CD14-positive monocyte (primary cell): ENCODE measurements around the gene PDE8B. TPM values are rescaled to one million over a fixed set of nuclear protein-coding genes. Genes with fewer than 3 reads are reported as not detected.

Experiments used
- DNase-seq, 3 donors: peaks; one replicate each; pipeline ENCODE4 v3.0.0-alpha.2; 2011 to 2022
- H2AFZ ChIP-seq: 2 replicates; pipeline ENCODE4 v1.6.0; 2012; ENCODE audit warnings: mild to moderate bottlenecking, low read depth, low read length, inconsistent platforms; ENCODE audit not compliant: insufficient read depth, poor library complexity, severe bottlenecking
- H3K27ac ChIP-seq, 2 donors: 1 replicate in 1 of 2; 2 replicates in 1 of 2; pipeline ENCODE4 v1.5.1; 2012 to 2013; ENCODE audit warnings: low read length in 2 of 2, control low read depth in 1 of 2, inconsistent platforms in 1 of 2, low read depth in 1 of 2, mild to moderate bottlenecking in 1 of 2
- H3K27me3 ChIP-seq, 2 donors: one replicate each; pipeline versions ENCODE4 v1.6.0 to v1.6.1; 2011 to 2013; ENCODE audit warnings: low read length in 2 of 2; ENCODE audit not compliant: control insufficient read depth in 2 of 2, insufficient read depth in 2 of 2
- H3K36me3 ChIP-seq, 2 donors: replicated peaks in 1 of 2; 1 replicate in 1 of 2; 2 replicates in 1 of 2; pipeline versions ENCODE4 v1.5.1 to v1.6.1; 2012 to 2013; ENCODE audit warnings: low read length in 2 of 2, control low read depth in 1 of 2, inconsistent platforms in 1 of 2, mild to moderate bottlenecking in 1 of 2; ENCODE audit not compliant: insufficient read depth in 2 of 2, control insufficient read depth in 1 of 2
- H3K4me1 ChIP-seq, 2 donors: 1 replicate in 1 of 2; 2 replicates in 1 of 2; pipeline versions ENCODE4 v1.5.1 to v1.6.1; 2012 to 2013; ENCODE audit warnings: low read length in 2 of 2, control low read depth in 1 of 2, inconsistent platforms in 1 of 2, mild to moderate bottlenecking in 1 of 2, moderate library complexity in 1 of 2; ENCODE audit not compliant: insufficient read depth in 2 of 2, control insufficient read depth in 1 of 2
- H3K4me2 ChIP-seq: replicated peaks from 2 replicates; pipeline ENCODE3; 2012; ENCODE audit warnings: low read length, moderate library complexity, mild to moderate bottlenecking; ENCODE audit not compliant: poor library complexity, severe bottlenecking; ENCODE audit errors: extremely low read depth
- H3K4me3 ChIP-seq, 3 experiments: fragments of 200-600 bp in 1 of 3; sonication (generic) in 1 of 3; replicated peaks in 1 of 3; 1 replicate in 2 of 3; 2 replicates in 1 of 3; pipeline ENCODE4 v1.5.1; 2011 to 2013; ENCODE audit warnings: low read length in 3 of 3, mild to moderate bottlenecking in 3 of 3, control low read depth in 2 of 3, low read depth in 2 of 3, inconsistent platforms in 1 of 3, moderate library complexity in 1 of 3
- H3K79me2 ChIP-seq: 2 replicates; pipeline ENCODE4 v1.6.0; 2012; ENCODE audit warnings: mild to moderate bottlenecking, control low read depth, inconsistent platforms, low read length, moderate library complexity; ENCODE audit not compliant: insufficient read depth
- H3K9ac ChIP-seq: 2 replicates; pipeline ENCODE4 v1.6.0; 2017; ENCODE audit warnings: low read length, mild to moderate bottlenecking; ENCODE audit not compliant: insufficient read depth, poor library complexity, severe bottlenecking
- H3K9me3 ChIP-seq, 2 donors: replicated peaks in 1 of 2; 1 replicate in 1 of 2; 2 replicates in 1 of 2; pipeline versions ENCODE4 v1.5.1 to v1.6.1; 2012 to 2013; ENCODE audit warnings: low read length in 2 of 2, control low read depth in 1 of 2; ENCODE audit not compliant: control insufficient read depth in 1 of 2, insufficient read depth in 1 of 2
- H4K20me1 ChIP-seq: 2 replicates; pipeline ENCODE4 v1.6.0; 2012; ENCODE audit warnings: mild to moderate bottlenecking, low read length, control low read depth, moderate library complexity; ENCODE audit not compliant: insufficient read depth
- H3K27ac Mint-ChIP-seq, 7 donors: one replicate each; pipeline ENCODE4 v1.8.0; 2020; ENCODE audit warnings: mild to moderate bottlenecking in 7 of 7, mixed read lengths in 7 of 7, moderate library complexity in 6 of 7, inconsistent platforms in 2 of 7
- H3K27me3 Mint-ChIP-seq, 3 donors: one replicate each; pipeline ENCODE4 v1.8.0; 2021 to 2022; ENCODE audit warnings: low read depth in 3 of 3, mild to moderate bottlenecking in 3 of 3, mixed read lengths in 3 of 3, moderate library complexity in 3 of 3, inconsistent platforms in 1 of 3
- H3K36me3 Mint-ChIP-seq, 2 donors: one replicate each; pipeline ENCODE4 v1.8.0; 2020; ENCODE audit warnings: mixed read lengths in 2 of 2, inconsistent platforms in 1 of 2, mild to moderate bottlenecking in 1 of 2
- H3K4me1 Mint-ChIP-seq: one replicate; pipeline ENCODE4 v1.8.0; 2020; ENCODE audit warnings: mild to moderate bottlenecking, mixed read lengths
- H3K4me3 Mint-ChIP-seq, 2 donors: one replicate each; pipeline ENCODE4 v1.8.0; 2020; ENCODE audit warnings: mild to moderate bottlenecking in 2 of 2, mixed read lengths in 2 of 2, moderate library complexity in 1 of 2
- H3K9me3 Mint-ChIP-seq, 7 donors: one replicate each; pipeline ENCODE4 v1.8.0; 2020 to 2022; ENCODE audit warnings: mixed read lengths in 7 of 7, mild to moderate bottlenecking in 6 of 7, moderate library complexity in 6 of 7, inconsistent platforms in 2 of 7
- WGBS: methylation state at CpG from one replicate; pipeline ENCODE4 v1.1.5; 2013; ENCODE audit warnings: missing lambda C conversion rate; ENCODE audit not compliant: insufficient coverage; 5-methylcytosine and 5-hydroxymethylcytosine counted together
- intact Hi-C, 2 donors: fragments of 100-400 bp; cut with micrococcal nuclease; formaldehyde crosslinking; loops; one replicate each; pipeline versions ENCODE4 v1.15.0 to v1.15.1; 2023
- polyA plus RNA-seq, 3 donors: library from polyadenylated mRNA; depleted of rRNA in 1 of 3; unstranded in 2 of 3; stranded (reverse) in 1 of 3; fragments of 300-500 nt in 2 of 3; fragments of >200 nt in 1 of 3; fragmentation: Illumina TruSeq in 2 of 3; gene quantifications; 1 replicate in 2 of 3; 2 replicates in 1 of 3; pipeline ENCODE4 v1.2.3, GENCODE V29; 2012 to 2021
- TF ChIP-seq, protein P1 (sequence below): fragments of 200-600 bp; IDR thresholded peaks from one replicate; pipeline ENCODE4 v1.8.0; 2022; ENCODE audit warnings: antibody characterized with exemption, mild to moderate bottlenecking

The PDE8B gene
- polyA plus RNA-seq, 3 donors: 0.11 to 0.61 (median 0.29) TPM

DNA sequence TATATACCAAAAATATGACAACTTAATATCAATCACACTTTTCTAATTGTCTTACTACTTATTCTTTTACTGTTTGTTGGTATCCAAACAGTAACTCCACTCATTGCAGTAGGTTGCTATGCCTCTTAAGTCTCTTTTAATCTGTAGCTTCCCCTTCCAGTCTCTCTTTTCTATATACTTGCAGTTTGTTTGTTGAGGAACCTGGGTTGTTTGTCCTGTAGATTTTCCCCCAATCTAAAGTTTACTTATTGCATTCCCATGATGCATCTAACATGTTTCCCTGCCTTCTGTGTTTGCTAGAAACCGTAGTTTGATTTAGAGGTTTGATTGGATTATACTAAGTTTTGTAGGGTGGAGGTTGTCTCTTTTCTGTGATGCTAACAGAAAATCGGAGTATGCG is 10.6 kb downstream of the PDE8B start:
- H3K9ac ChIP-seq: no peak overlapping the region
- H3K36me3 Mint-ChIP-seq: no peaks in the 10 kb centered on the region
- DNase-seq: no peak
- H3K4me2 ChIP-seq: no peak overlapping the region
- TF ChIP-seq, protein P1, sequence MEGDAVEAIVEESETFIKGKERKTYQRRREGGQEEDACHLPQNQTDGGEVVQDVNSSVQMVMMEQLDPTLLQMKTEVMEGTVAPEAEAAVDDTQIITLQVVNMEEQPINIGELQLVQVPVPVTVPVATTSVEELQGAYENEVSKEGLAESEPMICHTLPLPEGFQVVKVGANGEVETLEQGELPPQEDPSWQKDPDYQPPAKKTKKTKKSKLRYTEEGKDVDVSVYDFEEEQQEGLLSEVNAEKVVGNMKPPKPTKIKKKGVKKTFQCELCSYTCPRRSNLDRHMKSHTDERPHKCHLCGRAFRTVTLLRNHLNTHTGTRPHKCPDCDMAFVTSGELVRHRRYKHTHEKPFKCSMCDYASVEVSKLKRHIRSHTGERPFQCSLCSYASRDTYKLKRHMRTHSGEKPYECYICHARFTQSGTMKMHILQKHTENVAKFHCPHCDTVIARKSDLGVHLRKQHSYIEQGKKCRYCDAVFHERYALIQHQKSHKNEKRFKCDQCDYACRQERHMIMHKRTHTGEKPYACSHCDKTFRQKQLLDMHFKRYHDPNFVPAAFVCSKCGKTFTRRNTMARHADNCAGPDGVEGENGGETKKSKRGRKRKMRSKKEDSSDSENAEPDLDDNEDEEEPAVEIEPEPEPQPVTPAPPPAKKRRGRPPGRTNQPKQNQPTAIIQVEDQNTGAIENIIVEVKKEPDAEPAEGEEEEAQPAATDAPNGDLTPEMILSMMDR: no peak
- peaks cover 2 to 4% of the 10 kb centered on the region in 2 donors for H3K27me3 ChIP-seq
- no peaks in the 10 kb centered on the region for H4K20me1 ChIP-seq
- peaks cover 0 to 2% (median 0%) of the 10 kb centered on the region in 3 donors for H3K27me3 Mint-ChIP-seq
- 100% methylated on average over 1 of the region's 3 CpGs for WGBS
- no peaks in the 10 kb centered on the region for H3K4me1 Mint-ChIP-seq
- no peaks in the 10 kb centered on the region for H3K9me3 ChIP-seq
- H3K4me3 ChIP-seq: no peak overlapping the region
- H2AFZ ChIP-seq: no peak overlapping the region
- H3K36me3 ChIP-seq: no peaks in the 10 kb centered on the region
- no peak overlapping the region for H3K27ac ChIP-seq
- no peaks in the 10 kb centered on the region for H3K4me1 ChIP-seq
- no peak overlapping the region for H3K4me3 Mint-ChIP-seq
- intact Hi-C loops: no loop called here
- no peaks in the 10 kb centered on the region for H3K9me3 Mint-ChIP-seq
- H3K27ac Mint-ChIP-seq: no peak overlapping the region
- no peaks in the 10 kb centered on the region for H3K79me2 ChIP-seq

DNA sequence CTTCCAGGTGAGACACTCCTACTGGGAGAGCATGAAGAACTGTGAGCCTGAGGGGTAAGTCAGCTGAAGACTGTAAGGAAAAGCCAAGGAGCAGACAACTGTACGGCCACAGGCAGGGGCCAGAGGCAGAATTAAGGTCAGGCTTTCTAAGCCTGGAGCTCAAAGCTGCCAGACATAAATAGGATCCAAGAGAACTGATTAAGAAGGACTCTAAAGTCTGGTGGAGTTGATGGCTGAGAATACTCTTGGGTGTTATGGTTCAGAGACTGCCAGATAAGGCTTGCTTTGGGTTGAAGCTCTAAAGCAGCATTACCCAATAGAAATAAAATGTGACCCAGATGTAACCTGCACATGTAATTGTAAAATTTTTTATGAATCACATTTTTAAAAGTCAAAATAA is 12.2 kb downstream of the PDE8B start:
- Mint-ChIP-seq H3K36me3 (no peaks in the 10 kb centered on the region), H3K9me3 (no peaks in the 10 kb centered on the region)
- intact Hi-C loops: no loop called here

More for the DNA sequence above, 12.2 kb downstream of the PDE8B start:
- Histone ChIP-seq H3K27me3 (peaks cover 4% of the 10 kb centered on the region in 2 donors), H2AFZ (no peak overlapping the region), H3K4me3 (no peak overlapping the region), H3K4me2 (no peak overlapping the region), H3K9me3 (no peaks in the 10 kb centered on the region), H3K9ac (no peak overlapping the region), H3K4me1 (no peaks in the 10 kb centered on the region), H3K79me2 (no peaks in the 10 kb centered on the region), H3K36me3 (no peaks in the 10 kb centered on the region), H3K27ac (no peak overlapping the region), H4K20me1 (no peaks in the 10 kb centered on the region)
- Mint-ChIP-seq H3K4me3 (no peak overlapping the region), H3K4me1 (no peaks in the 10 kb centered on the region), H3K27me3 (peaks cover 0 to 2% (median 0%) of the 10 kb centered on the region in 3 donors), H3K27ac (no peak overlapping the region)
- 89% methylated on average over 1 of the region's 1 CpG for WGBS
- TF ChIP-seq, protein P1: no peak
- DNase-seq: no peak
